ENCODE data around the gene OR13J1.

OR13J1 gene

DNA sequence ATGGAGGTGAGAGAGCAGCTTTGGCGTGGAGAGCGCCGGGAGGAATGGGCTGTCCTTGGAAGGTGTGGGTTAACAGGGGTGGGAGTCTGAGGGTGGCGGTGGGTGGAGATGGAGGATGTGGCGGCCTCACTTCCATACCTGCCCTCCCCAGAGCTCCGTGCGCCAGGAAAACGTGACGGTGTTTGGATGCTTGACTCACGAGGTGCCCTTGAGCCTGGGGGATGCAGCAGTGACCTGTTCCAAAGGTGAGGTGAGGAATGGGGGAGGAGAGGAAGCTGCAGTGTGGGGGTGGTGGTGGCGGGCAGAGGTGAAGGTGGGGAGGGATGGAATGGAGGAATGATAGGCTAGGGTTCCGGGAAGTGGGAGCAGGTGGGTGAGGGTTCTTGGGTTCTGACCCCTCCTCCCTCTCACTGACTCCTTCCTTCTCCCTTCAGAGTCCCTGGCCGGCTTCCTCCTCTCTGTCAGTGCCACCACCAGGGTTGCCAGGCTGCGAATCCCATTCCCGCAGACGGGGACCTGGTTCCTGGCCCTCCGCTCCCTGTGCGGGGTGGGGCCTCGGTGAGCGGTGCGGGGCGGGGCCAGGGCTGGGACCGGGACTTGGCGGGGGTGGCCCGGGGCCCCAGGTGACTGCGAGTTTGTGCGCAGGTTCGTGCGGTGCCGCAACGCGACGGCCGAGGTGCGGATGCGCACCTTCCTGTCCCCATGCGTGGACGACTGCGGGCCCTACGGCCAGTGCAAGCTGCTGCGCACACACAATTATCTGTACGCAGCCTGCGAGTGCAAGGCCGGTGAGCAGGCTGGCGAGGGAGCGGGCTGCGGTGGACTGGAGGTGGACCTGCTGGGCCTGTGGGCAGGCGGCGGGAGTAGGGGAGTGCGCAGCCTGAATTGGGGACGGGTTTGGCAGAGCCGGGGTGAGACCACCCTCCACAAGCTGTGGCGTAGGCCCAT, 24.1 kb downstream of the OR13J1 start:
- Histone ChIP-seq H3K9me3 (ENCODE audit: insufficient read depth, low read length) (no peaks in the 10 kb centered on the region), H3K79me2 (ENCODE audit: low read length) (no peaks in the 10 kb centered on the region), H3K9ac (ENCODE audit: low read length) (no peak overlapping the region), H3K27me3 (ENCODE audit: low read depth, low read length) (no peaks in the 10 kb centered on the region), H4K20me1 (ENCODE audit: insufficient read depth, low read length) (no peaks in the 10 kb centered on the region), H3K36me3 (replicated peaks; ENCODE audit: low read depth, low read length) (peaks cover 13% of the 10 kb centered on the region), H3K4me3 (ENCODE audit: low read length) (no peak overlapping the region), H2AFZ (ENCODE audit: low read depth, low read length) (no peak overlapping the region), H3K4me2 (ENCODE audit: low read length) (no peak overlapping the region; the same call in 1 of the 2 replicates), H3K27ac (ENCODE audit: low read length) (no peak overlapping the region), H3K4me1 (ENCODE audit: low read length) (peaks cover 47% of the 10 kb centered on the region)
- TF ChIP-seq, protein P1, sequence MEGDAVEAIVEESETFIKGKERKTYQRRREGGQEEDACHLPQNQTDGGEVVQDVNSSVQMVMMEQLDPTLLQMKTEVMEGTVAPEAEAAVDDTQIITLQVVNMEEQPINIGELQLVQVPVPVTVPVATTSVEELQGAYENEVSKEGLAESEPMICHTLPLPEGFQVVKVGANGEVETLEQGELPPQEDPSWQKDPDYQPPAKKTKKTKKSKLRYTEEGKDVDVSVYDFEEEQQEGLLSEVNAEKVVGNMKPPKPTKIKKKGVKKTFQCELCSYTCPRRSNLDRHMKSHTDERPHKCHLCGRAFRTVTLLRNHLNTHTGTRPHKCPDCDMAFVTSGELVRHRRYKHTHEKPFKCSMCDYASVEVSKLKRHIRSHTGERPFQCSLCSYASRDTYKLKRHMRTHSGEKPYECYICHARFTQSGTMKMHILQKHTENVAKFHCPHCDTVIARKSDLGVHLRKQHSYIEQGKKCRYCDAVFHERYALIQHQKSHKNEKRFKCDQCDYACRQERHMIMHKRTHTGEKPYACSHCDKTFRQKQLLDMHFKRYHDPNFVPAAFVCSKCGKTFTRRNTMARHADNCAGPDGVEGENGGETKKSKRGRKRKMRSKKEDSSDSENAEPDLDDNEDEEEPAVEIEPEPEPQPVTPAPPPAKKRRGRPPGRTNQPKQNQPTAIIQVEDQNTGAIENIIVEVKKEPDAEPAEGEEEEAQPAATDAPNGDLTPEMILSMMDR (IDR thresholded peaks at IDR 0.05; ENCODE audit: low read depth, low read length) = no peak
- TF ChIP-seq EZH2phosphoT487 (IDR thresholded peaks at IDR 0.05; ENCODE audit: low read depth) = no peak

DNA sequence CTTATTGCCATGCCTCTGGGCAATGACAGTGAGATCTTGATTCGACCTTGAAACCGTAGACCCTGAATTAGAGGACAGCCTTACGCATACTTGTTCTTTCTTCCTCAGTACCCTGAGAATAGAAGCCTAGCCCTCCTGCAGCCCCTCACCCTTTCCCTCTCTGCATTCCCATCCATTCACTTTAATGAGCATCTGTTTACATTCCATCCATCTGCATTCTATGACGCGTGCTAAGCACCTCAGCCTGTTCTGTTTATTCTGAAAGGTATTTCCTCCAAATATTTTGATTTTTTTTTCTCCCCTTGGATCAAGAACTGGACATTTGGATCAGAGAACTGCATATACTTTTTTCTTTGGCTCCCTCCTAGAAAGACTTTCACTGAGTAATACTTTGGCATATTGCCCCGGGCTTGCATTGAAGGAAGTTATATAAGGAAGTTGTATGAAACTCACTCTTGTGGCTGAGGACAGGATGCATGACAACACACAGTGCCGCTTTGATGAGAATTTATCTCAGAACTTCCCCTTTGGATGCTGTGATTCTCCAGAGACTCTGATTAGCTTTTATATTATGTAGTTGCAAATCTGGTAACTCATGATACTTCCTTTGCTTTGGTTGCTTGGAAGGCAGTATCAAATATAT, 25.5 kb downstream of the OR13J1 start:
- peaks cover 24% of the 10 kb centered on the region for H3K36me3 ChIP-seq (replicated peaks; ENCODE audit: low read depth, low read length)
- H3K79me2 ChIP-seq (ENCODE audit: low read length) = no peaks in the 10 kb centered on the region
- H3K9me3 ChIP-seq (ENCODE audit: insufficient read depth, low read length) = no peaks in the 10 kb centered on the region
- H3K4me3 ChIP-seq (ENCODE audit: low read length) = no peak overlapping the region
- H3K4me1 ChIP-seq (ENCODE audit: low read length) = peaks cover 55% of the 10 kb centered on the region
- H3K27ac ChIP-seq (ENCODE audit: low read length) = no peak overlapping the region
- no peaks in the 10 kb centered on the region for H4K20me1 ChIP-seq (ENCODE audit: insufficient read depth, low read length)
- H3K27me3 ChIP-seq (ENCODE audit: low read depth, low read length) = no peaks in the 10 kb centered on the region
- peak overlapping the region; percentile 49 for H3K4me2 ChIP-seq (ENCODE audit: low read length)
- H2AFZ ChIP-seq (ENCODE audit: low read depth, low read length) = no peak overlapping the region
- no peak overlapping the region for H3K9ac ChIP-seq (ENCODE audit: low read length)
- TF ChIP-seq, protein P1 (IDR thresholded peaks at IDR 0.05; ENCODE audit: low read depth, low read length) = no peak
- no peak for TF ChIP-seq EZH2phosphoT487 (IDR thresholded peaks at IDR 0.05; ENCODE audit: low read depth)

DNA sequence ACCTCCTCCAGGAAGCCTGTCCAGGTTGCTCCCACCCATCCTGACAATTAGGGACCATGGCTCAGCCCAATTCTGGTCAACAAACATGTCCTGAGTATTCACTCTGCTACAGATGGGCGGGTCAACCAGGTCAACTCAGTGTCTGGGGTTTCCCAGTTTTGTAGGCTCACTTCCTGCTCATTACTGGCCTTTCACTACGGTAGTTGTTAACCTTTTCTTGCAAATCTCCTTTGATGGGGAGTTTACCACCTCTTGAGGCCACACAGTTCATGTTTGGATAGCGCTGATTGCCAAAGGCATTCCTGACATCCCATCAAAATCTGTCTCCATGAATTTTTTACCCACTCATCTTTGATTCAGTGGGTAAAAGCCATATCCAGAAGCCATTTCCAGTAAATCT, 27.4 kb downstream of the OR13J1 start:
- Histone ChIP-seq H2AFZ (ENCODE audit: low read depth, low read length) (no peak overlapping the region), H3K4me1 (ENCODE audit: low read length) (peaks cover 49% of the 10 kb centered on the region), H3K27ac (ENCODE audit: low read length) (no peak overlapping the region; the same call in 1 of the 2 replicates)

More for the DNA sequence above, 27.4 kb downstream of the OR13J1 start:
- H3K4me2 ChIP-seq (ENCODE audit: low read length) = peak overlapping the region; percentile 46
- no peaks in the 10 kb centered on the region for H3K27me3 ChIP-seq (ENCODE audit: low read depth, low read length)
- TF ChIP-seq, protein P1 (IDR thresholded peaks at IDR 0.05; ENCODE audit: low read depth, low read length) = no peak
- no peak for TF ChIP-seq EZH2phosphoT487 (IDR thresholded peaks at IDR 0.05; ENCODE audit: low read depth)
- peak overlapping the region; percentile 17; the same call in 1 of the 2 replicates for H3K9ac ChIP-seq (ENCODE audit: low read length)
- peak overlapping the region; percentile 5; the same call in 1 of the 2 replicates for H3K4me3 ChIP-seq (ENCODE audit: low read length)
- peaks cover 29% of the 10 kb centered on the region for H3K36me3 ChIP-seq (replicated peaks; ENCODE audit: low read depth, low read length)
- no peaks in the 10 kb centered on the region for H3K9me3 ChIP-seq (ENCODE audit: insufficient read depth, low read length)
- no peaks in the 10 kb centered on the region for H4K20me1 ChIP-seq (ENCODE audit: insufficient read depth, low read length)
- H3K79me2 ChIP-seq (ENCODE audit: low read length) = no peaks in the 10 kb centered on the region

Measured in OCI-LY3 (cell line).